Measurements from ENCODE around the gene SLC35F3.

Gene SLC35F3

GRCh38 chr1:234047123-234047522, 142.6 kb downstream of the SLC35F3 start:
- DNase-seq = no peak

- no peak for DNase-seq
Observed at GRCh38 chr1:234062166-234062565, 157.7 kb downstream of the SLC35F3 start.

- DNase-seq = peak; percentile 88
Observed at GRCh38 chr1:234065794-234066447, 161.4 kb downstream of the SLC35F3 start.

GRCh38 chr1:234067581-234068337, 163.3 kb downstream of the SLC35F3 start:
- DNase-seq = no peak

- peak; percentile 29 for DNase-seq
Observed at GRCh38 chr1:234069760-234070159, 165.3 kb downstream of the SLC35F3 start.

- no peak for DNase-seq
Observed at GRCh38 chr1:234072793-234073192, 168.3 kb downstream of the SLC35F3 start.

GRCh38 chr1:234078143-234078542, 173.7 kb downstream of the SLC35F3 start:
- no peak for DNase-seq

GRCh38 chr1:234079896-234080295, 175.4 kb downstream of the SLC35F3 start:
- no peak for DNase-seq

GRCh38 chr1:234083460-234083859, 179.0 kb downstream of the SLC35F3 start:
- no peak for DNase-seq

GRCh38 chr1:234089396-234089795, 184.9 kb downstream of the SLC35F3 start:
- DNase-seq = no peak

GRCh38 chr1:234090212-234091064, 186.0 kb downstream of the SLC35F3 start:
- no peak for DNase-seq

GRCh38 chr1:234091065-234091401, 186.6 kb downstream of the SLC35F3 start:
- no peak for DNase-seq

- DNase-seq = no peak
Observed at GRCh38 chr1:234091876-234092275, 187.4 kb downstream of the SLC35F3 start.

GRCh38 chr1:234093107-234093506, 188.6 kb downstream of the SLC35F3 start:
- DNase-seq = no peak

- DNase-seq = no peak
Observed at GRCh38 chr1:234093741-234094140, 189.3 kb downstream of the SLC35F3 start.

GRCh38 chr1:234094172-234094571, 189.7 kb downstream of the SLC35F3 start:
- DNase-seq = no peak

- DNase-seq = no peak
Observed at GRCh38 chr1:234096161-234096770, 191.8 kb downstream of the SLC35F3 start.

GRCh38 chr1:234102583-234102982, 198.1 kb downstream of the SLC35F3 start:
- no peak for DNase-seq

GRCh38 chr1:234103198-234103597, 198.7 kb downstream of the SLC35F3 start:
- no peak for DNase-seq

GRCh38 chr1:234106032-234106431, 201.6 kb downstream of the SLC35F3 start:
- DNase-seq = peak; percentile 41

GRCh38 chr1:234107416-234108021, 203.0 kb downstream of the SLC35F3 start:
- no peak for DNase-seq

GRCh38 chr1:234108921-234109320, 204.4 kb downstream of the SLC35F3 start:
- no peak for DNase-seq

GRCh38 chr1:234109840-234110239, 205.4 kb downstream of the SLC35F3 start:
- no peak for DNase-seq

Measured in OCI-M1 (cell line).